Uterus (tissue), 4 donors: Measurements from ENCODE around the gene C6orf15. TPM values are rescaled to one million over a fixed set of nuclear protein-coding genes. Genes with fewer than 3 reads are reported as not detected.
A peak's percentile ranks its signal among the peaks of the same experiment; 100 is the strongest.

Experiments used
- DNase-seq, 2 donors: peaks; one replicate each; pipeline ENCODE4 v3.0.0-alpha.2; 2019 to 2020
- H3K27ac ChIP-seq, 2 donors: fragments of 200-600 bp; sonication (generic); 1 replicate in 1 of 2; 2 replicates in 1 of 2; pipeline ENCODE4 v1.5.1; 2016 to 2018
- H3K27me3 ChIP-seq, 2 donors: fragments of 200-600 bp; sonication (generic); one replicate each; pipeline ENCODE4 v1.5.1; 2018 to 2019; ENCODE audit warnings: control low read depth in 1 of 2
- H3K36me3 ChIP-seq, 2 donors: fragments of 200-600 bp; sonication (generic); one replicate each; pipeline ENCODE4 v1.5.1; 2019; ENCODE audit warnings: control low read depth in 1 of 2
- H3K4me1 ChIP-seq, 2 donors: fragments of 200-600 bp; sonication (generic); one replicate each; pipeline ENCODE4 v1.5.1; 2018 to 2019; ENCODE audit warnings: control low read depth in 1 of 2
- H3K4me3 ChIP-seq, 2 donors: fragments of 200-600 bp; sonication (generic); 1 replicate in 1 of 2; 2 replicates in 1 of 2; pipeline ENCODE4 v1.5.1; 2018 to 2019; ENCODE audit warnings: mild to moderate bottlenecking in 1 of 2
- H3K9me3 ChIP-seq, 2 donors: fragments of 200-600 bp; sonication (generic); one replicate each; pipeline ENCODE4 v1.5.1; 2019; ENCODE audit warnings: control low read depth in 1 of 2
- CTCF ChIP-seq, 4 experiments: fragments of 200-600 bp in 2 of 4; fragments of 450-650 bp in 2 of 4; sonication (generic) in 2 of 4; IDR thresholded peaks; one replicate each; pipeline ENCODE4 v1.5.1; 2016 to 2019; ENCODE audit warnings: antibody characterized with exemption in 4 of 4, mild to moderate bottlenecking in 2 of 4, moderate library complexity in 1 of 4
- POLR2A ChIP-seq, 2 donors: fragments of 450-650 bp; IDR thresholded peaks; one replicate each; pipeline ENCODE4 v1.6.1; 2016; ENCODE audit warnings: antibody characterized with exemption in 2 of 2, mild to moderate bottlenecking in 1 of 2, moderate library complexity in 1 of 2
- intact Hi-C: fragments of 100-400 bp; cut with DNase I; formaldehyde crosslinking; loops from one replicate; pipeline ENCODE4 v1.15.1; 2023; ENCODE audit warnings: low total_unique reads
- total RNA-seq, 4 donors: library from RNA; depleted of rRNA in 3 of 4; stranded (reverse); fragments of >200 nt in 3 of 4; gene quantifications; one replicate each; pipeline versions ENCODE4 v1.1.0 to v1.2.4, GENCODE V29; 2014 to 2023
- donor health status: DM: yes; HTN: yes; CAD: no.

C6orf15 gene
- total RNA-seq, 4 donors from 2014 or later: 0.35 TPM; not detected in 3

GRCh38 chr6:31145386-31145785 lies 33.0 kb upstream of the C6orf15 start:
- intact Hi-C loops: no loop called here
- no peaks in the 10 kb centered on the region for H3K27me3 ChIP-seq
- no peak overlapping the region for H3K4me3 ChIP-seq
- H3K4me1 ChIP-seq: no peaks in the 10 kb centered on the region
- H3K36me3 ChIP-seq: no peaks in the 10 kb centered on the region
- no peak for TF ChIP-seq POLR2A (IDR thresholded peaks at IDR 0.05)
- TF ChIP-seq CTCF (IDR thresholded peaks at IDR 0.05): no peak
- no peak for DNase-seq
- no peaks in the 10 kb centered on the region for H3K9me3 ChIP-seq
- H3K27ac ChIP-seq: no peak overlapping the region

GRCh38 chr6:31144970-31145340 lies 32.6 kb upstream of the C6orf15 start:
- H3K27ac ChIP-seq: no peak overlapping the region
- no peak for DNase-seq
- H3K9me3 ChIP-seq: no peaks in the 10 kb centered on the region
- no peaks in the 10 kb centered on the region for H3K4me1 ChIP-seq
- TF ChIP-seq CTCF (IDR thresholded peaks at IDR 0.05) (no peak), POLR2A (IDR thresholded peaks at IDR 0.05) (no peak)
- intact Hi-C loops: loop anchor here (5.0 kb wide), 1 partner anchor 47 kb away; no protein-coding TSS in a partner anchor
- no peak overlapping the region for H3K4me3 ChIP-seq
- H3K36me3 ChIP-seq: no peaks in the 10 kb centered on the region
- no peaks in the 10 kb centered on the region for H3K27me3 ChIP-seq

GRCh38 chr6:31144296-31144969 lies 32.1 kb upstream of the C6orf15 start:
- Histone ChIP-seq H3K27me3 (no peaks in the 10 kb centered on the region), H3K36me3 (no peaks in the 10 kb centered on the region), H3K9me3 (no peaks in the 10 kb centered on the region), H3K4me1 (no peaks in the 10 kb centered on the region), H3K27ac (no peak overlapping the region), H3K4me3 (no peak overlapping the region)
- DNase-seq: no peak
- TF ChIP-seq POLR2A (IDR thresholded peaks at IDR 0.05) (no peak), CTCF (IDR thresholded peaks at IDR 0.05) (no peak)
- intact Hi-C loops: loop anchor here (5.0 kb wide), 1 partner anchor 48 kb away; no protein-coding TSS in a partner anchor

GRCh38 chr6:31143148-31143547 lies 30.8 kb upstream of the C6orf15 start:
- H3K27ac ChIP-seq: no peak overlapping the region
- intact Hi-C loops: loop anchor here (5.0 kb wide), 1 partner anchor 49 kb away; no protein-coding TSS in a partner anchor

More at GRCh38 chr6:31143148-31143547, 30.8 kb upstream of the C6orf15 start:
- no peaks in the 10 kb centered on the region for H3K36me3 ChIP-seq
- DNase-seq: peak; percentile 44 to 65
- H3K27me3 ChIP-seq: no peaks in the 10 kb centered on the region
- H3K9me3 ChIP-seq: no peaks in the 10 kb centered on the region
- no peak overlapping the region for H3K4me3 ChIP-seq
- TF ChIP-seq CTCF (IDR thresholded peaks at IDR 0.05): no peak
- no peak for TF ChIP-seq POLR2A (IDR thresholded peaks at IDR 0.05)
- H3K4me1 ChIP-seq: no peaks in the 10 kb centered on the region
